ENCODE results near the gene AMBRA1.

AMBRA1 gene

DNA sequence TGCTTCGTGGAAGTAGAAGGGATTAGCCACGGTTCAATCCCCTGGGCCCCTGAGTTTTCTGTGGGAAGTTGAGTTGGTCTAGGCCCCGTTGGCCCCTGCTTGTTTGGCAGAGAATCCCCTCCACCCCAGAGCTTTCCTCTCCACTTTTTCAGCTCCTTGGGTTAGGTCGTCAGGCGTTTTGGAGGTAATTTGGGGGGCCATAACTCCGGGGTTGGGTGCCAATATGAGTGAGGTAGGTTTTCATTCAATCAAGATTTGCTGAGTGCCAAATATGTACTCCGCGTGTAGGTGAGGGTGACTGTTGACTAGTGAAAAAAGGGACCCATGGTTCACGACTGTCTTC lies 24.1 kb upstream of the AMBRA1 start:
- Histone ChIP-seq H3K36me3 (peaks cover 0 to 30% (median 16%) of the 10 kb centered on the region in 3 donors), H3K9me3 (no peaks in the 10 kb centered on the region), H3K4me3 (peak overlapping the region; percentile 84 to 86), H3K27me3 (no peaks in the 10 kb centered on the region), H3K4me1 (peaks cover 0 to 50% (median 26%) of the 10 kb centered on the region in 4 donors), H3K27ac (peak overlapping the region; percentile 90 to 91)
- intact Hi-C loops (cut with DNase I; ENCODE audit: low total_unique reads), result loop anchor here (10.0 kb wide), 2 partner anchors 97 to 223 kb away; partner anchors contain the start of genes CHRM4 and F2
- DNase-seq, result no peak
- no peak for TF ChIP-seq CTCF (IDR thresholded peaks at IDR 0.05)

- TF ChIP-seq CTCF (IDR thresholded peaks at IDR 0.05), result peak; percentile 62 to 79
- H3K27ac ChIP-seq, result peak within 1 kb of the TSS; percentile 90 to 91
- peak; percentile 84 to 90 for DNase-seq
- peaks cover 0 to 24% (median 12%) of the 10 kb centered on the region in 3 donors for H3K36me3 ChIP-seq
- no peaks in the 10 kb centered on the region for H3K9me3 ChIP-seq
- peaks cover 0 to 50% (median 26%) of the 10 kb centered on the region in 4 donors for H3K4me1 ChIP-seq
- intact Hi-C loops (cut with DNase I; ENCODE audit: low total_unique reads), result loop anchor here (10.0 kb wide), 2 partner anchors 97 to 223 kb away; partner anchors contain the start of genes CHRM4 and F2
- peak within 1 kb of the TSS; percentile 84 to 86 for H3K4me3 ChIP-seq
- no peaks in the 10 kb centered on the region for H3K27me3 ChIP-seq
Observed at GRCh38 chr11:46617134-46617971, 23.5 kb upstream of the AMBRA1 start, which contains the start of the genes ATG13 and HARBI1. Gene ATG13, plus strand, starts transcription at chr11:46617553. Its CDS starts 26,739 bp downstream, at chr11:46644292. Gene HARBI1, minus strand, starts transcription at chr11:46617227. Its CDS starts 990 bp downstream, at chr11:46616237.

GRCh38 chr11:46616551-46617133 lies 22.8 kb upstream of the AMBRA1 start:
- DNase-seq, result no peak
- peaks cover 0 to 19% (median 12%) of the 10 kb centered on the region in 3 donors for H3K36me3 ChIP-seq
- peak overlapping the region; percentile 90 to 91 for H3K27ac ChIP-seq
- no peaks in the 10 kb centered on the region for H3K9me3 ChIP-seq
- no peak for TF ChIP-seq CTCF (IDR thresholded peaks at IDR 0.05)
- no peaks in the 10 kb centered on the region for H3K27me3 ChIP-seq
- intact Hi-C loops (cut with DNase I; ENCODE audit: low total_unique reads), result loop anchor here (10.0 kb wide), 2 partner anchors 98 to 222 kb away; partner anchors contain the start of genes CHRM4 and F2
- H3K4me1 ChIP-seq, result peaks cover 0 to 50% (median 26%) of the 10 kb centered on the region in 4 donors
- H3K4me3 ChIP-seq, result peak overlapping the region; percentile 84 to 86

DNA sequence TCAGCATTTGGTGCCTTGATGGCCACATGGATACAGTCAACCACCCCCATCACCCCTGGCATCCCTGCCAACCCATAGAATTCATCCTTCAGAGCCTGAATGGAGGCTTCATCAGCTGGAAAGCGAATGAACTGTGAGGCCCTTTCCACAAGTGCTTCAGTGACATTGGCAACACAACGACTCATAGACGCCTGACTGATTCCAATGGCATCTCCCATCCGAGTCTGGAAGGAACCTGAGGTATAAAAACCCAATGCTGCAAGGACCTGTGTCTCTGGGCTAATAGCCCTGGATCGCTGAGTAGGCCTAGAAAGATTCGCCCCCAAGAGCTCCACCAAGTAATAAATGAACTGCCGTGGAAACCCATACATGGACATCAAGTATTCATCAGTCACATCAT lies 21.9 kb upstream of the AMBRA1 start:
- DNase-seq, result no peak
- Histone ChIP-seq H3K27me3 (no peaks in the 10 kb centered on the region), H3K36me3 (peaks cover 0 to 11% (median 5%) of the 10 kb centered on the region in 3 donors), H3K4me1 (peaks cover 0 to 50% (median 24%) of the 10 kb centered on the region in 4 donors), H3K27ac (no peak overlapping the region), H3K9me3 (no peaks in the 10 kb centered on the region), H3K4me3 (no peak overlapping the region)
- no peak for TF ChIP-seq CTCF (IDR thresholded peaks at IDR 0.05)
- intact Hi-C loops (cut with DNase I; ENCODE audit: low total_unique reads), result loop anchor here (10.0 kb wide), 2 partner anchors 99 to 221 kb away; partner anchors contain the start of genes CHRM4 and F2

- no peak for TF ChIP-seq CTCF (IDR thresholded peaks at IDR 0.05)
- no peak for DNase-seq
- Histone ChIP-seq H3K36me3 (no peaks in the 10 kb centered on the region), H3K27me3 (no peaks in the 10 kb centered on the region), H3K27ac (no peak overlapping the region), H3K4me3 (no peak overlapping the region), H3K9me3 (no peaks in the 10 kb centered on the region), H3K4me1 (peaks cover 0 to 20% (median 6%) of the 10 kb centered on the region in 4 donors)
- intact Hi-C loops (cut with DNase I; ENCODE audit: low total_unique reads), result loop anchor here (10.0 kb wide), 2 partner anchors 102 to 218 kb away; partner anchors contain the start of genes CHRM4 and F2
Observed at GRCh38 chr11:46612326-46612725, 18.5 kb upstream of the AMBRA1 start.
